ENCODE results near the gene MAJIN.

MAJIN gene

GRCh38 chr11:64892838-64893193, 79.1 kb downstream of the MAJIN start:
- TF ChIP-seq ZNF132 (tag by site-specific recombination; IDR thresholded peaks at IDR 0.05; ENCODE audit: borderline replicate concordance), result no peak
- no peak for TF ChIP-seq ZNF24 (tag by site-specific recombination; IDR thresholded peaks at IDR 0.05)
- peaks cover 0 to 28% of the 10 kb centered on the region in 2 experiments; a peak in 1 of 3 replicates for H3K36me3 ChIP-seq (ENCODE audit: control insufficient read depth in 2 of 2, insufficient read depth in 1 of 2, low read length in 2 of 2)
- H3K27ac ChIP-seq (ENCODE audit: extremely low read depth, low read depth, low read length), result no peak overlapping the region
- H3K4me3 ChIP-seq (ENCODE audit: low read depth, low read length), result no peak overlapping the region
- no peaks in the 10 kb centered on the region for H3K4me1 ChIP-seq (ENCODE audit: control insufficient read depth, insufficient read depth, low read length)
- ChIA-PET CTCF (interaction anchor here (0.7 to 9.4 kb wide), 5 partner anchors 9 to 128 kb away, joined by 3 to 111 read pairs (median 3); no protein-coding TSS in a partner anchor), POLR2A (interaction anchor here (1.4 kb wide), 1 partner anchor 46 kb away, joined by 3 read pairs; no protein-coding TSS in a partner anchor)
- no peaks in the 10 kb centered on the region for H3K9me3 ChIP-seq (ENCODE audit: control insufficient read depth, insufficient read depth, low read depth, low read length)

GRCh38 chr11:64892411-64892831, 79.5 kb downstream of the MAJIN start:
- ChIA-PET CTCF (interaction anchor here (0.6 to 9.4 kb wide), 6 partner anchors 9 to 128 kb away, joined by 3 to 111 read pairs (median 3); no protein-coding TSS in a partner anchor), POLR2A (no interaction called here)
- TF ChIP-seq PATZ1 (tag by site-specific recombination; IDR thresholded peaks at IDR 0.05) (no peak), PBX3 (CRISPR knock-in tag; IDR thresholded peaks at IDR 0.05) (no peak), KLF1 (tag by site-specific recombination; IDR thresholded peaks at IDR 0.05) (no peak), YY1 (tag by site-specific recombination; IDR thresholded peaks at IDR 0.05) (no peak), ZNF785 (tag by site-specific recombination; IDR thresholded peaks at IDR 0.05) (no peak), ZNF704 (tag by site-specific recombination; IDR thresholded peaks at IDR 0.05) (no peak), HIC1 (tag by site-specific recombination; IDR thresholded peaks at IDR 0.05) (no peak), ZBTB21 (tag by site-specific recombination; IDR thresholded peaks at IDR 0.05) (no peak), ZNF23 (tag by site-specific recombination; IDR thresholded peaks at IDR 0.05; ENCODE audit: borderline replicate concordance) (no peak), KLF17 (tag by site-specific recombination; IDR thresholded peaks at IDR 0.05) (no peak), ZFP3 (tag by site-specific recombination; IDR thresholded peaks at IDR 0.05; ENCODE audit: low read depth) (no peak), ZNF274 (IDR thresholded peaks at IDR 0.05; ENCODE audit: low read length) (no peak), ZNF274 (tag by site-specific recombination; IDR thresholded peaks at IDR 0.05; ENCODE audit: borderline replicate concordance) (no peak), HOXD13 (CRISPR knock-in tag; IDR thresholded peaks at IDR 0.05; ENCODE audit: borderline replicate concordance) (no peak), ZBTB48 (tag by site-specific recombination; IDR thresholded peaks at IDR 0.05) (no peak), BCL11B (tag by site-specific recombination; IDR thresholded peaks at IDR 0.05; ENCODE audit: low read depth) (no peak)
- Histone ChIP-seq H3K27ac (ENCODE audit: extremely low read depth, low read depth, low read length) (no peak overlapping the region), H3K4me3 (ENCODE audit: low read depth, low read length) (no peak overlapping the region), H3K9me3 (ENCODE audit: control insufficient read depth, insufficient read depth, low read depth, low read length) (no peaks in the 10 kb centered on the region), H3K4me1 (ENCODE audit: control insufficient read depth, insufficient read depth, low read length) (no peaks in the 10 kb centered on the region), H3K36me3 (ENCODE audit: control insufficient read depth in 2 of 2, insufficient read depth in 1 of 2, low read length in 2 of 2) (peaks cover 0 to 24% of the 10 kb centered on the region in 2 experiments; a peak in 1 of 3 replicates)

All from HEK293 (cell line).